ENCODE measurements around the gene NDE1. TPM values are rescaled to one million over a fixed set of nuclear protein-coding genes. Genes with fewer than 3 reads are reported as not detected.

The NDE1 gene, protein sequence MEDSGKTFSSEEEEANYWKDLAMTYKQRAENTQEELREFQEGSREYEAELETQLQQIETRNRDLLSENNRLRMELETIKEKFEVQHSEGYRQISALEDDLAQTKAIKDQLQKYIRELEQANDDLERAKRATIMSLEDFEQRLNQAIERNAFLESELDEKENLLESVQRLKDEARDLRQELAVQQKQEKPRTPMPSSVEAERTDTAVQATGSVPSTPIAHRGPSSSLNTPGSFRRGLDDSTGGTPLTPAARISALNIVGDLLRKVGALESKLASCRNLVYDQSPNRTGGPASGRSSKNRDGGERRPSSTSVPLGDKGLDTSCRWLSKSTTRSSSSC
- total RNA-seq (2014; rRNA removed; shearing (Covaris generic)) (76.8 and 88.9 TPM in 2 replicates), total RNA-seq (2022) (141 and 175 TPM in 2 replicates), Bru-seq, nascent RNA (percentile 73 among the genes with signal in this experiment), BruChase-seq, experiment 1, labeled RNA remaining after a 6-hour chase (percentile 81 among the genes with signal in this experiment), BruChase-seq, experiment 2, labeled RNA remaining after a 2-hour chase (percentile 75 among the genes with signal in this experiment)
- long read RNA-seq, transcript NDE1-201 (9 exons, 3,221 nt) = major isoform, 5 of 23 reads
- long read RNA-seq, partial matches to known transcripts = 2 of 23 reads
- long read RNA-seq, other reads (novel, unspliced or antisense) = 15 of 23 reads

DNA sequence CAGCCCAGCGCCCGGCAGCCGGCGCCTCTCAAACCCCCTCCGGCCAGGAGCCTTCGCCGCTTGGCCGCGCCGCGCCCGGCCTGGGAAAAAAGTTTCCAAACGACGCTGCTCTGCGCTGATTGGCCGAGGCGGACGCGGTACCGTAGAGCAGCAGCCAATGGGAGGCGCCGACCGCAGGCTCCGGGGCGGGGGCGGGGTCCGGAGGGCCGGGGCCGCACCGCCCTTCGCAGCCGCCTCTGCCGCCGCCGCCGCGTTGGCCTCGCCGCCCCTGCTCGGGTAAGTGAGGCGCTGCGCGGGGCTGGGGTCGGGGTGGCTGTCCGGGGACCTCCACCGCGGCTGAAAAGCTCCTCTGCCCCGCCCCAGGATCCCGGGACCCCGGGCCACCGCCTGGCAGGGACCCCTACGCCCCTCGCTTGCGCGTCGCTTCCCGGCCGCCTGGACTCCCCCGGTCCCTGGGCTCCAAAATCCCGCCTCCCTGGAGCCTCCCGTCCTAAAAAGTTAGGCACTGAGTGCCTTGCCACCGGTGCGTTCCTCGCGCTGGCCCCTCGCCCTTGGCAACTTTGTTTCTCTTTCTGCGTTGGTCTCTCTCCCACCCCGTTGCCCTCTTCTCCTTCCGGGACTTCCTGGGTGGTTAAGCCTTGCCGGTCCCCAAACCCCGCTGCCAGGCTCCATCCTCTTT is at the start of gene NDE1:
TSS of gene NDE1 (plus strand) at position 227 of the 679 bp plus-strand sequence. CDS start 14,534 bp downstream, outside the sequence.
- peaks cover 50% of the 10 kb centered on the region for H3K79me2 ChIP-seq (ENCODE audit: insufficient read depth, low read depth, low read length)
- peak within 1 kb of the TSS; percentile 93 for H3K4me3 ChIP-seq (ENCODE audit: low read depth, low read length, poor library complexity, severe bottlenecking)
- peaks cover 32% of the 10 kb centered on the region for H3K36me3 ChIP-seq (ENCODE audit: insufficient read depth, low read length)
- H3K9me3 ChIP-seq (ENCODE audit: low read length) = no peaks in the 10 kb centered on the region
- CTCF ChIA-PET (ENCODE audit: unreplicated experiment) = no interaction called here
- intact Hi-C loops (cut with micrococcal nuclease; ENCODE audit: unreplicated experiment) = loop anchor here (1.0 kb wide), 1 partner anchor 8 kb away; no protein-coding TSS in a partner anchor
- H3K4me2 ChIP-seq (ENCODE audit: low read length) = peak within 1 kb of the TSS; percentile 82
- POLR2A ChIA-PET = interaction anchor here (1.0 to 1.4 kb wide), 3 partner anchors 8 to 18 kb away, joined by 3 to 5 read pairs (median 3); no protein-coding TSS in a partner anchor
- no TSS peak for BruUV-seq (replicated peaks)
- H2AFZ ChIP-seq (ENCODE audit: low read length) = peak within 1 kb of the TSS; percentile 79
- peaks cover 52% of the 10 kb centered on the region for H3K4me1 ChIP-seq (ENCODE audit: insufficient read depth, low read length, poor library complexity, severe bottlenecking)
- TF ChIP-seq EZH2phosphoT487 (IDR thresholded peaks at IDR 0.05; ENCODE audit: borderline replicate concordance, low read depth, low read length) = no peak
- TF ChIP-seq, protein P1, sequence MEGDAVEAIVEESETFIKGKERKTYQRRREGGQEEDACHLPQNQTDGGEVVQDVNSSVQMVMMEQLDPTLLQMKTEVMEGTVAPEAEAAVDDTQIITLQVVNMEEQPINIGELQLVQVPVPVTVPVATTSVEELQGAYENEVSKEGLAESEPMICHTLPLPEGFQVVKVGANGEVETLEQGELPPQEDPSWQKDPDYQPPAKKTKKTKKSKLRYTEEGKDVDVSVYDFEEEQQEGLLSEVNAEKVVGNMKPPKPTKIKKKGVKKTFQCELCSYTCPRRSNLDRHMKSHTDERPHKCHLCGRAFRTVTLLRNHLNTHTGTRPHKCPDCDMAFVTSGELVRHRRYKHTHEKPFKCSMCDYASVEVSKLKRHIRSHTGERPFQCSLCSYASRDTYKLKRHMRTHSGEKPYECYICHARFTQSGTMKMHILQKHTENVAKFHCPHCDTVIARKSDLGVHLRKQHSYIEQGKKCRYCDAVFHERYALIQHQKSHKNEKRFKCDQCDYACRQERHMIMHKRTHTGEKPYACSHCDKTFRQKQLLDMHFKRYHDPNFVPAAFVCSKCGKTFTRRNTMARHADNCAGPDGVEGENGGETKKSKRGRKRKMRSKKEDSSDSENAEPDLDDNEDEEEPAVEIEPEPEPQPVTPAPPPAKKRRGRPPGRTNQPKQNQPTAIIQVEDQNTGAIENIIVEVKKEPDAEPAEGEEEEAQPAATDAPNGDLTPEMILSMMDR (conservative IDR thresholded peaks at IDR 0.05; ENCODE audit: low read length) = no peak
- peak; percentile 93 for DNase-seq (ENCODE audit: low spot score)
- 0 out of 2 replicates have a peak, but pooled peaks cover 5% of the 10 kb centered on the region for H4K20me1 ChIP-seq (ENCODE audit: insufficient read depth, low read length)
- no peaks in the 10 kb centered on the region for H3K9me2 ChIP-seq (ENCODE audit: insufficient read depth, low read length)
- peak within 1 kb of the TSS; percentile 66 for H3K27ac ChIP-seq (ENCODE audit: low read depth, low read length, poor library complexity, severe bottlenecking)

DNA sequence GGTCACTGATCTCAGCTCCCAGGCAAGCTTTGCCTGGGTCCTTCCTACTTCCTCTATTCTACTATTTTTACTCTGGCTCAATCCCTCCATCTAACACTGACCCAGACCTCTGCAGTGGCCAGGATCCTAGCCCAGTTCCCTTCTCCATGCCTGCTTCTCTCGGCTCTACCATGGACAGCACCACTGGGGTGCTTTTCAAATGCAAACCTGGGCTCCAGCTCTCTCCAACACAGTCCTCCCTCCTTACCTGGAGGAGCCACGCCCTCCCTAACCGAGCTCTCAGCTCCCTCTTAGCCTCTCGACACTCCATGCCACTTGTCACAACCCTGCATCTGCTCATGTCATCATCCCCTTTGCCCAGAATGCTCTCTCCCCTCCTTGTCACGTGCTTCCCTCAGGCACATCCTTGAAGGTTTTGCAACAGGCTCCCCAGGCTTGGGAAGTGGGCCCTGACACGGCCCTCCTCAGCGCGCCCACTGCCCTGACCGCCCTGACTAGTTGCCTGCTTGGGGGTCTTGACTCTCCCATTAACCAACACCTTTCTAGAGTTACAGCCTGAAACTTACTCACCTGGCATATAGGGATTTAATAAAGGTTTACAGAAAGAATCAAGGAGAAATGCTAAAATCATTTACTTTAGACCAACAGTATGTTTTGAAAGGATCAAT is 48.7 kb upstream of the NDE1 start:
- no peak for TF ChIP-seq EZH2phosphoT487 (IDR thresholded peaks at IDR 0.05; ENCODE audit: borderline replicate concordance, low read depth, low read length)
- TF ChIP-seq, protein P1 (conservative IDR thresholded peaks at IDR 0.05; ENCODE audit: low read length) = no peak
- Histone ChIP-seq H3K9me2 (ENCODE audit: insufficient read depth, low read length) (no peaks in the 10 kb centered on the region), H2AFZ (ENCODE audit: low read length) (no peak overlapping the region), H4K20me1 (ENCODE audit: insufficient read depth, low read length) (no peaks in the 10 kb centered on the region), H3K9me3 (ENCODE audit: low read length) (no peaks in the 10 kb centered on the region), H3K4me2 (ENCODE audit: low read length) (no peak overlapping the region), H3K79me2 (ENCODE audit: insufficient read depth, low read depth, low read length) (no peaks in the 10 kb centered on the region), H3K4me3 (ENCODE audit: low read depth, low read length, poor library complexity, severe bottlenecking) (no peak overlapping the region), H3K27ac (ENCODE audit: low read depth, low read length, poor library complexity, severe bottlenecking) (no peak overlapping the region), H3K4me1 (ENCODE audit: insufficient read depth, low read length, poor library complexity, severe bottlenecking) (no peaks in the 10 kb centered on the region), H3K36me3 (ENCODE audit: insufficient read depth, low read length) (peaks cover 100% of the 10 kb centered on the region)
- intact Hi-C loops (cut with micrococcal nuclease; ENCODE audit: unreplicated experiment) = no loop called here
- CTCF ChIA-PET (ENCODE audit: unreplicated experiment) = no interaction called here
- POLR2A ChIA-PET = no interaction called here
- no peak for DNase-seq (ENCODE audit: low spot score)
- BruUV-seq (replicated peaks) = no TSS peak

Measured in OCI-LY7 (cell line).